ENCODE measurements around the gene BANP.
"Not testable (repeated sequence)": the region's sequence is repeated elsewhere in the genome, so short reads cannot be mapped to it uniquely, and the experiment has no call there.

The BANP gene

GRCh38 chr16:88014954-88015805, 63.9 kb downstream of the BANP start:
- DNase-seq (ENCODE audit: low read depth in 2 of 2) = no peak

DNA sequence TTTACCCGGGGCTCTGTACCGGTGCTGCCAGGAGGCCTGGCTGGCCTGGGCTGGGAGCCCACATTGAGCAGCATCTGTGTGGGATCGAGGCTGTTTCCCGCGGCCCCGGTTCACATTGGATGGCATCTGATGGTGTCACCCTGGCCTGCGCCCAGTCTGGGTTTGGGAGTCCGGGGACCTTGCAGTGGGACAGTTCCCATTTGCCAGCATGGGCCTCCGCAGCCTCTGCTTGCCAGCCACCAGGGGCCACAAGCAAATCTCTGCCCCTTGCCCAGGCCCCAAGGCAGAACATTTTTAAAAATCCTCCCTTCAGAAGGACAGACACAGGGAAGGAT, 64.5 kb downstream of the BANP start:
- no peak for DNase-seq (ENCODE audit: low read depth in 2 of 2)

DNA sequence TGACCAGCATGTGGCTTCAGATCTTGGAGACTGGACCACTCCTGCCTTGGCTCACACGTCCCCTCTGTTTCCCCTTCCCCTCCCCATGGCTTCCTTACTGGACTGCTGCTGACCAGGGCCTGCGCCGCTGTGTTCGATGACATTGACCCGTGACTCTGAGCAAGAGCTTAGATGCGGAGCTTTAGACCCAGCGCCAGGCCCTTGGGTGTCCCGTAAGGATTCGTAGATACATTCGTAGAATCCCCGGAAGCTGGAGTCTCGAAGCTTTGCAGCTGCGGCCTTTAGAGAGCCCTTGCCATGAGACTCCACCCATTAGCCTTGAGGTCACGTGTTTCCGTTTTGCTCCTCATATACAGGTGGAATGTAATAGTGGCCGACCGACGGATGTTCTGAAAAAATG, 65.2 kb downstream of the BANP start:
- DNase-seq (ENCODE audit: low read depth in 2 of 2) = not testable (repeated sequence)

- no peak for DNase-seq (ENCODE audit: low read depth in 2 of 2)
Measured at GRCh38 chr16:88016964-88017363, 65.7 kb downstream of the BANP start.

DNA sequence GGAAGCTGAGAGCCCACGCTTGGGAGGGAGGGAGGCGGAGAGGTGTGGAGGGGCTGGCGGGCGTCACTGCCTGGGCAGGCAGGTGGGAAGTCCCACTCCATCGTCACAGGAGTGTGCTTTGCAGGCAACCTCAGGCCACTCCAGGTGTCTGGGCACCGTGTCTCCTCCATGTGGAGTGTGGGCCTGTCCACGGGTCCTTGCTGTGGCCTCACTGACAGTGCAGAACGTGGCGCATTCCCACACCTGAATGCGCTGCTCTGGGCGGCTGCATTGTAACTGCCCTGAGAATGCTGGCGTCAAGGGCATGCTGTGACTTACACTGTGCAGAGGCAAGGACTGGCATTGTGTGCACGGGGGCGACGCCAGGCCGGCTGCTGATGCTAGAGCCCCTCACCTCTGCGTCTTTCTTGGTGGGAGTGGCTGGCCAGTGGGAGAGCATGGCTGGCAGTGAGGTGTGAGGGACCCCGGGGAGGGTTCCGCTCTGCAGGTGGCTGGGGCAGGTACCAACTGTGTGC, 66.4 kb downstream of the BANP start:
- no peak for DNase-seq (ENCODE audit: low read depth in 2 of 2)

GRCh38 chr16:88018382-88018781, 67.1 kb downstream of the BANP start:
- not testable (repeated sequence) for DNase-seq (ENCODE audit: low read depth in 2 of 2)

DNA sequence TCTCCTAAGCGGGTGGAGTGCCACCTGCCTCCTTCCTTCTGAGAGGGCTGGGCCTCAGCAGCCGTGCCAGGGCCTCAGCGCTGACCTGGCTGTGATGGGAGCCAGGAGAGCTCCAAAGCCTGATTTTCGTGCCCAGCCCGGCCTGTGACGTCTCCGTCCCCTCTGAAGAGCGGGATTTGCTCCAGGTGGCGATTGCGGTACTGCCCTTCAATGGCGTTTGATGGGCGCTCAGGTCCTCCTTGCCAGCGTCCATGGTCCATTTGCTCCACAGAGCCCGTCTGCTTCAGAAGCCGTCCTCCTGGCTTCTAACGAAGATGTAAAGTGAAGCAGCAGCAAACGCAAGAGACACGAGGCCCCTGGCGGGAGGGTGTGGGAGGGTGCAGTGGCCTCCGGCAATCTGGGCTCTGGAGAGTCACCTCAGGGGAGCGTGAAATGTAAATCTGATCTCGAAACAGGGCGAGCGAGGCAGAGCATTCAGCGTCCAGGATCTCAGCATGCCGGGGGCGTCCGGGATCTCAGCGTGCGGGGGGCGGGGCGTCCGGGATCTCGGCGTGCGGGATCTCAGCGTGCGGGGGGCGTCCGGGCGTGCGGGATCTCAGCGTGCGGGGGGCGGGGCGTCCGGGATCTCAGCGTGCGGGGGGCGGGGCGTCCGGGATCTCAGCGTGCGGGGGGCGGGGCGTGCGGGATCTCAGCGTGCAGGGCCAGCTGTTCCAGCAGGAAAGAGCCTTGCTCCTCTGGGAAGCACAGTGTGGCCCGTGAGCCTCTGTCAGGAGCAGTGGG, 68.0 kb downstream of the BANP start:
- not testable (repeated sequence) for DNase-seq (ENCODE audit: low read depth in 2 of 2)

DNA sequence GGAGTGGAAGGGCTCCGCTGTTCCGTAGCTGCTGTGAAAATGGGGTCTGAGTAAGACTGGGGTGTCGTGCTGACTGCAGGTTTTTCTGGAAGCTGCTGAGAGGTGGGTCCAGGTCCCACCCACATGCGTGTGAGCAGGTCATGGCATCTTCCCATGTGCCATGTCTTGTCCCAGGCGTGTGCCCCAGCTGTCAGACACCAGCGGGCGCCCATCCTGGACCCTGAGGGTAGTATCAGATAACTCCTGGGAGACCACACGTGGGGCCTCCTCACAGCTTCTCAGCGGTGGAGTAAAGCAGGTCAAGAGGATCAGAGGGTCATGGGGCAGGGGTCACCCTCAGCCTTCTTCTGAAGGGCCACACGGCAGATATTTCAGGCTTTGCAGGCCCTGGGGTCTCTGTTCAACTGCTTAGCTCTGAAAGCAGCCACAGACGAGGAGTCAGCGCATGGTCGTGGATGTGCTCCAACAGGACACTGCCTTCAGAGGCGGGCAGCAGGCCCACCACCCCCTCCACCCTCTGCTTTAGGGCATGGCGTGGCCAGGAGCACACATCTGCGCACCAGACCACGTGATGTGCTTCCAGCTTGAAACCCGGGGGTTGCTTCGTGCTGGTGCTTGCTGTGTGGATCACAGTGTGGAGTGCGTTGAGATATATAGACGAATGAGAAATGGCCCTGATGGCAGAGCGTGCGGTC, 68.7 kb downstream of the BANP start:
- DNase-seq (ENCODE audit: low read depth in 2 of 2) = no peak

DNA sequence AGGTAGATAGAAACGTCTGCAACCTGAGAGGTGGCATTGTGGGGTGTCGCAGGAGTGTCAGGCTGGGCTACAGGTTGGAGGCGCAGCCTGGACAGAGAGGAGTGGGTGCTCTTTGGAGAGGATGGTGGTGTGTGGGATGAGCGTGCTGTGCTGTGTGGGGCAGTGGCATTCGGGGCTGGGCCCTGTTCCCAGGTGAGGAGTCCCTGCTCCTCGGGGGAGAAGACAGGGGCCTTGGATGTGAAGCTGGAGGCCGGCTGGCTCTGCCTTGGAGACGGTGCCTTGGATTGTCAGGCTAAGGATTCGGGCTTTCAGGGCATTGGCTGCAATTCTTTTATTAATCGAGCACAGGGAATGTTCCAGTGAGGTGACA, 69.3 kb downstream of the BANP start:
- no peak for DNase-seq (ENCODE audit: low read depth in 2 of 2)

GRCh38 chr16:88021041-88021970, 70.1 kb downstream of the BANP start:
- DNase-seq (ENCODE audit: low read depth in 2 of 2) = not testable (repeated sequence)

DNA sequence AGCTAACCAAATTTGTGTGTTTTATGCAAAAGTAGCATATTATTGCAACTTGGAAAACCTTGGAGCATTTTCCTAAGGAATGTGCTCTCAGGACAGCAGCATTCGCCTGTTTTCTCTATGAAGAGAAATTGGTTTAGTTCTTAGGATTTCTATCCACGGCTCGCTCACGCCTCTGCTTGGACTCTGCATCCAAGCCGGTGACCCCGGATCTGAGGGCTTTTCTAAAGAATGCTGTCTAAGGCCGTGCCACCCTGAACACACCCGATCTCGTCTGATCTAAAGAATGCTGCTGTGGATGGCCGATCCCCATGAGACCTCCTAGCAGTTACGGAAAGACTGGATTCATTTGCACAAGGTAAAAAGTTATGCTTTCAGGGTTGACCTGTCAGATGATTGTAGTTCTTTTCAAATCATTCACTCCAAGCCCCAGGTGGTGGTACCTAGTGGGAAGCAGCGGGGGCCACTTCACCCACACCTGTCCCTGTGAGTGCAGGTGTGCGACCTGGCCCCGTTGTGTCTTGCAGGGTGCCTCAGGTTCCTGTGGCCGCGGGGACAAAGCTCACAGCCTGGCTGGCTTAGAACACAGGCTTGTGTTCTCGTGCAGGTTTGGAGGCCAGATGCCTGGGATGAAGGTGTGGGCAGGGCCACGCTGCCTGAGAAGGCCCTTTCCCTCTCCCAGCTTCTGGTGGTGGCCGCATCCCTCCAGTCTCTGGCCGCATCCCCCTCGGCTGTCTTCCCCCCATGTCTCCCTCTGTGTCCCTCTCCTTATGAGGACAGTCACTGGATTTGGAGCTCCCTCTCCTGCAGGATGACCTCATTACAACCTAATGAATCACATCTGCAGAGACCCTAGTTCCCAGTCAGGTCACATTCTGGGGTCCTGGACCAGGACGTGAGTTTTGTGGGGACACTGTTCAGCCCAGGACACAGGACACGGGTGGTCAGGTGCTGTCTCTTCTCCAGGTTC, 71.1 kb downstream of the BANP start:
- DNase-seq (ENCODE audit: low read depth in 2 of 2) = no peak

DNA sequence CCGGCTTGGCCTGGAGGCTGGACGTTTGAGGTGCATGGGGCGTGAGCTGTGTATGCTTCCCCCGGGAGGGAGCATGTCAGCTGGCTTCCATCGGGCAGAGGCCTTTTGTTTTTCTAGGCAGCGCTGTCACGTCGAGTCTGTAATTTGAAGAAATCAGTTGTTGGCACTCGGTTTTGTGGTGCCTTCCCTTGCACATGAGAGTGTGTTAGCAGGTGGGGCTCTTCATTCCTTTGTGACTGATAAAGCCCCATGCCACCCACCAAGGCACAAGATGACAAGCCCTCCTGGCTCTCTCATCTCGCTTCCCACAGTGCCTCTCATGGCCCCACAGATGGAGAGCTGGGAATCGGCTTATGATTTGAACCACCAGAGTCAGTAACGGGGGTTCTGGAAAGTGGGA, 72.1 kb downstream of the BANP start:
- no peak for DNase-seq (ENCODE audit: low read depth in 2 of 2)

GRCh38 chr16:88023786-88024185, 72.6 kb downstream of the BANP start:
- no peak for DNase-seq (ENCODE audit: low read depth in 2 of 2)

GRCh38 chr16:88024491-88025085, 73.4 kb downstream of the BANP start:
- not testable (repeated sequence) for DNase-seq (ENCODE audit: low read depth in 2 of 2)

GRCh38 chr16:88025086-88025492, 73.9 kb downstream of the BANP start:
- DNase-seq (ENCODE audit: low read depth in 2 of 2) = not testable (repeated sequence)

GRCh38 chr16:88025828-88026555, 74.8 kb downstream of the BANP start:
- DNase-seq (ENCODE audit: low read depth in 2 of 2) = not testable (repeated sequence)

- DNase-seq (ENCODE audit: low read depth in 2 of 2) = no peak
Measured at GRCh38 chr16:88026964-88027938, 76.0 kb downstream of the BANP start.

Measured in stimulated activated CD4-positive, alpha-beta T cell treated with anti-CD3 and anti-CD28 coated beads, Interleukin-15, amount 100 ng/mL, for 48 hours (primary cell).